ENCODE data around the gene MRS2. TPM values are rescaled to one million over a fixed set of nuclear protein-coding genes. Genes with fewer than 3 reads are reported as not detected.

The MRS2 gene
- total RNA-seq, 1 experiment from 2014 or later = 85.8 TPM

DNA sequence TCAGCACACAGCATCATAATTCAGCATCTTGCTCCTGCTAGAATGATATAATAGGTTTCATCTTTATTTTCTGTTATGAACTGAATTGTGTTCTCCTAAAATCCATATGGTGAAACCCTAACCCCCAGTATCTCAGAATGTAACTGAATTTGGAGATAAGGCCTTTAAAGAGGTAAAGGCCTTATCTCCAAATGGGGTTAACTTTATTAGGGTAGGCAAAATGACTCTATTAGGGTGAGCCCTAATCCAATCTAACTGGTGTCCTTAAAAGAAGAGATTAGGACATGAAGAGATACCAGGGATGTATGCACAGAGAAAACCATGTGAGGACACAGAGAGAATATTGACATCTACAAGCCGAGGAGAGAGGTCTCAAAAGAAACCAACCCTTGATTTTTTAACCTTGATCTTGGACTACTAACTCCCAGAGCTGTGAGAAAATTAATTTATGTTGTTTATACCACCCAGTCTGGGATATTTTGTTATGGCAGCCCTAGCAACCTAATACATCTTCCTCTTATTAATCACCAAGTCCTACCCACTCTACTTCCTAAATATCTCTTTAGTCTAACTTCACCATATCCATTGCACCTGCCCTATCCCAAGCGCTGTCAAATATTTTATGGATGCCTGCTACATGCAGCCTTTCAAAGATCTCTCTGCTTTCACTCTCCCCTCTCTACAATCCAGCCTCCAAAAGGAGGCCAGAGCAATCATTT, 8.5 kb upstream of the MRS2 start:
- Histone ChIP-seq H4K20me1 (ENCODE audit: control insufficient read depth, insufficient read depth, insufficient read length) (no peaks in the 10 kb centered on the region), H2BK5ac (ENCODE audit: insufficient read length, low read length) (no peak overlapping the region), H3K79me1 (ENCODE audit: insufficient read depth, low read depth, low read length, poor library complexity, severe bottlenecking) (no peaks in the 10 kb centered on the region), H2BK120ac (ENCODE audit: low read depth, low read length, poor library complexity, severe bottlenecking) (no peak overlapping the region), H3K9me3 (ENCODE audit: control insufficient read depth, low read depth, low read length) (peaks cover 17% of the 10 kb centered on the region), H3K23ac (ENCODE audit: insufficient read length, low read depth, low read length) (no peak overlapping the region), H2BK12ac (ENCODE audit: insufficient read length, low read depth, low read length) (no peak overlapping the region), H3K23me2 (ENCODE audit: insufficient read length, low read depth, low read length, poor library complexity, severe bottlenecking) (no peaks in the 10 kb centered on the region), H3K4ac (ENCODE audit: low read depth, low read length) (no peak overlapping the region), H2BK20ac (ENCODE audit: low read depth, low read length, poor library complexity, severe bottlenecking) (no peak overlapping the region), H3K14ac (ENCODE audit: insufficient read depth, low read length) (no peak overlapping the region), H3K18ac (ENCODE audit: insufficient read length, low read depth, low read length) (no peak overlapping the region), H3K27ac (ENCODE audit: insufficient read length, low read depth, low read length) (no peak overlapping the region), H3K9ac (ENCODE audit: extremely low read depth, insufficient read length, low read length) (no peak overlapping the region), H3K4me1 (ENCODE audit: insufficient read depth, low read length) (peaks cover under 1% of the 10 kb centered on the region; the same call in 1 of the 2 replicates), H3K27me3 (ENCODE audit: insufficient read depth, low read length) (no peaks in the 10 kb centered on the region), H3T11ph (ENCODE audit: low read length) (no peak overlapping the region), H4K5ac (ENCODE audit: insufficient read length, low read depth, low read length) (no peak overlapping the region), H3K56ac (ENCODE audit: insufficient read length, low read depth, low read length) (no peak overlapping the region), H4K91ac (ENCODE audit: insufficient read length, low read depth, low read length) (no peak overlapping the region), H2AFZ (ENCODE audit: low read length) (no peak overlapping the region), H3K4me2 (ENCODE audit: insufficient read depth, insufficient read length, low read length) (no peak overlapping the region), H4K8ac (replicated peaks; ENCODE audit: insufficient read length, low read depth, low read length) (no peak overlapping the region), H2BK15ac (ENCODE audit: low read depth, low read length) (no peak overlapping the region), H2AK5ac (ENCODE audit: insufficient read length, low read length) (no peak overlapping the region), H3K79me2 (ENCODE audit: insufficient read depth, low read length) (no peaks in the 10 kb centered on the region)
- DNase-seq = no peak
- H3K27me3 Mint-ChIP-seq (ENCODE audit: low read depth) = no peaks in the 10 kb centered on the region
- no peak overlapping the region for H3K4me3 Mint-ChIP-seq
- TF ChIP-seq, protein P1, sequence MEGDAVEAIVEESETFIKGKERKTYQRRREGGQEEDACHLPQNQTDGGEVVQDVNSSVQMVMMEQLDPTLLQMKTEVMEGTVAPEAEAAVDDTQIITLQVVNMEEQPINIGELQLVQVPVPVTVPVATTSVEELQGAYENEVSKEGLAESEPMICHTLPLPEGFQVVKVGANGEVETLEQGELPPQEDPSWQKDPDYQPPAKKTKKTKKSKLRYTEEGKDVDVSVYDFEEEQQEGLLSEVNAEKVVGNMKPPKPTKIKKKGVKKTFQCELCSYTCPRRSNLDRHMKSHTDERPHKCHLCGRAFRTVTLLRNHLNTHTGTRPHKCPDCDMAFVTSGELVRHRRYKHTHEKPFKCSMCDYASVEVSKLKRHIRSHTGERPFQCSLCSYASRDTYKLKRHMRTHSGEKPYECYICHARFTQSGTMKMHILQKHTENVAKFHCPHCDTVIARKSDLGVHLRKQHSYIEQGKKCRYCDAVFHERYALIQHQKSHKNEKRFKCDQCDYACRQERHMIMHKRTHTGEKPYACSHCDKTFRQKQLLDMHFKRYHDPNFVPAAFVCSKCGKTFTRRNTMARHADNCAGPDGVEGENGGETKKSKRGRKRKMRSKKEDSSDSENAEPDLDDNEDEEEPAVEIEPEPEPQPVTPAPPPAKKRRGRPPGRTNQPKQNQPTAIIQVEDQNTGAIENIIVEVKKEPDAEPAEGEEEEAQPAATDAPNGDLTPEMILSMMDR (conservative IDR thresholded peaks at IDR 0.05) = no peak
- H3K9me3 Mint-ChIP-seq = peaks cover 22 to 24% of the 10 kb centered on the region in 2 experiments
- peaks cover 16 to 27% (median 20%) of the 10 kb centered on the region in 3 experiments for H3K36me3 Mint-ChIP-seq (ENCODE audit: insufficient read depth in 1 of 3, low read depth in 3 of 3)
- H3K4me1 Mint-ChIP-seq = peaks cover 4 to 12% of the 10 kb centered on the region in 2 experiments
- no CpG with 5 or more reads among the region's 2 CpGs for WGBS (ENCODE audit: extremely low coverage, insufficient read length, low lambda C conversion rate)
- H3K27ac Mint-ChIP-seq = no peak overlapping the region; a peak in 1 of 7 replicates

Measured in H9 (cell line).